GM12891 (cell line): ENCODE results near the gene KRTAP27-1.

Experiments
- PAX5 ChIP-seq: IDR thresholded peaks from 2 replicates; pipeline ENCODE4 v1.6.1; 2011; ENCODE audit warnings: low read length, moderate library complexity, mild to moderate bottlenecking; ENCODE audit not compliant: insufficient read depth, severe bottlenecking
- POLR2A ChIP-seq: IDR thresholded peaks from 2 replicates; pipeline ENCODE4 v1.6.1; 2011; ENCODE audit warnings: low read depth, low read length, control low read depth
- POLR2AphosphoS5 ChIP-seq: IDR thresholded peaks from 2 replicates; pipeline ENCODE4 v1.6.1; 2011; ENCODE audit warnings: low read depth, low read length, control low read depth
- POU2F2 ChIP-seq: IDR thresholded peaks from 2 replicates; pipeline ENCODE4 v1.6.1; 2011; ENCODE audit warnings: low read depth, mild to moderate bottlenecking, control low read depth, low read length, moderate library complexity
- SPI1 ChIP-seq: IDR thresholded peaks from 2 replicates; pipeline ENCODE4 v1.6.1; 2011; ENCODE audit warnings: low read depth, low read length, control low read depth
- TAF1 ChIP-seq: IDR thresholded peaks from 2 replicates; pipeline ENCODE4 v1.6.1; 2011; ENCODE audit warnings: low read depth, low read length, control low read depth

- TF ChIP-seq POLR2A (no peak), POLR2AphosphoS5 (no peak), TAF1 (no peak), SPI1 (no peak), PAX5 (no peak), POU2F2 (no peak)
These were observed 3.8 kb downstream of the KRTAP27-1 start for GRCh38 chr21:30333736-30334135.
